Ascending aorta (tissue), 2 donors: ENCODE measurements around the gene CTSW. TPM values are rescaled to one million over a fixed set of nuclear protein-coding genes. Genes with fewer than 3 reads are reported as not detected.

Source experiments
- DNase-seq, 2 donors: peaks; one replicate each; pipeline ENCODE4 v3.0.0-alpha.2; 2019; ENCODE audit warnings: low spot score in 2 of 2
- H3K27ac ChIP-seq, 2 donors: fragments of 200-600 bp; sonication (generic); one replicate each; pipeline ENCODE4 v1.5.1; 2016 to 2017; ENCODE audit warnings: mild to moderate bottlenecking in 1 of 2
- H3K27me3 ChIP-seq: fragments of 200-600 bp; sonication (generic); one replicate; pipeline ENCODE4 v1.5.1; 2017
- H3K36me3 ChIP-seq, 2 donors: fragments of 200-600 bp; sonication (generic); one replicate each; pipeline ENCODE4 v1.5.1; 2016
- H3K4me1 ChIP-seq, 2 donors: fragments of 200-600 bp; sonication (generic); one replicate each; pipeline ENCODE4 v1.5.1; 2016 to 2017; ENCODE audit warnings: mild to moderate bottlenecking in 1 of 2
- H3K4me3 ChIP-seq, 2 donors: fragments of 200-600 bp; sonication (generic); one replicate each; pipeline ENCODE4 v1.5.1; 2016 to 2017; ENCODE audit warnings: mild to moderate bottlenecking in 1 of 2
- H3K9me3 ChIP-seq, 2 donors: fragments of 200-600 bp; sonication (generic); one replicate each; pipeline ENCODE4 v1.5.1; 2016
- intact Hi-C: fragments of 100-400 bp; cut with DNase I; formaldehyde crosslinking; loops from one replicate; pipeline ENCODE4 v1.15.1; 2023
- total RNA-seq: library from RNA; depleted of rRNA; stranded (reverse); fragments of >200 nt; gene quantifications from one replicate; pipeline ENCODE4 v1.1.0, GENCODE V29; 2016
- TF ChIP-seq, protein P1 (sequence below), 3 experiments: fragments of 200-600 bp in 2 of 3; fragments of 450-650 bp in 1 of 3; sonication (generic) in 2 of 3; IDR thresholded peaks; one replicate each; pipeline ENCODE4 v1.5.1; 2016 to 2019; ENCODE audit warnings: antibody characterized with exemption in 3 of 3, mild to moderate bottlenecking in 1 of 3, moderate library complexity in 1 of 3

The CTSW gene
- total RNA-seq, 1 donor from 2014 or later = not detected

DNA sequence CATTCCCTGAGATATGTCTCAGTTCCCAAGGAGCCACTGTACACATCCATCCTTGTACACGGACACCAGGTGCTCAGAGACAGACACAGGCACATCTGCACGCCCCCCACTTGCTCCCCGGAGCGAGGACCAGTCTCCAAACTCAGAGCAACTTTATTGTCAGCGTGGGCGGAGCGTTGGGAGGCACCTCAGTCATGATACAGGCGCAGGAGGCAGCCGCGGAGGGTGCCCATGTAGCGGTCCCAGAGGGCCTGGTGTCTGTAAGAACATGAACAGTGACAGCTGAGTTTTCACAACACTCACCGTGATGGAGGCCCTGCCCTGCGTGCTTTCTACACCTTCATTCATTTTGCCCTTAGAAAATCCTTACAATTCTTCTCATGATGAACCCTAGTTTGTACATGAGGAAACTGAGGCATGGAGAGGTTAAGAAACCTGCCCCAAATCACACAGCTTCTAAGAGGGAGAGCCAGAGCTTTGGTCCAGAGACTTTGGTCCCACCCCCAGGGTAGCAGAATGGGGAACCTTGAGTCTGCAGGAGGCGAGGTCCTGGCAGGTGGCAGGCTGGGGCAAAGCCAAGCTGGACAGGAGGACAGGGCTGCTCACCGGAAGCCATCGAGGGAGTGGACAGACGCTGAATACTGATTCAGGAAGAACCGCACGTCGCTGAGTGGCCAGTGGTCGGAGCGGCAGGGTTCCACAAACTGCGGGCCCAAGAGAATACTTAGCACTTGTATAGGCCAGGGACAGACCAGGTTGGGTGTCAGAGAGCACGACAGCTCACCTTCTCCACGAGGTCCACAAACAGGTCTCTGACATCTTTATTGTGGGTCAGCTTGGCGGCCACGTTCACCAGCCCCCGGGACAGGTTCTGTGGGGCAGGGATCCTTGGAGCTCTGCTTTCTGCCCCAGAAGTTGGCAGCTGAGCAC, 4.4 kb downstream of the CTSW start:
- no peak for DNase-seq
- H3K4me1 ChIP-seq = peaks cover 3 to 12% of the 10 kb centered on the region in 2 donors
- TF ChIP-seq, protein P1, sequence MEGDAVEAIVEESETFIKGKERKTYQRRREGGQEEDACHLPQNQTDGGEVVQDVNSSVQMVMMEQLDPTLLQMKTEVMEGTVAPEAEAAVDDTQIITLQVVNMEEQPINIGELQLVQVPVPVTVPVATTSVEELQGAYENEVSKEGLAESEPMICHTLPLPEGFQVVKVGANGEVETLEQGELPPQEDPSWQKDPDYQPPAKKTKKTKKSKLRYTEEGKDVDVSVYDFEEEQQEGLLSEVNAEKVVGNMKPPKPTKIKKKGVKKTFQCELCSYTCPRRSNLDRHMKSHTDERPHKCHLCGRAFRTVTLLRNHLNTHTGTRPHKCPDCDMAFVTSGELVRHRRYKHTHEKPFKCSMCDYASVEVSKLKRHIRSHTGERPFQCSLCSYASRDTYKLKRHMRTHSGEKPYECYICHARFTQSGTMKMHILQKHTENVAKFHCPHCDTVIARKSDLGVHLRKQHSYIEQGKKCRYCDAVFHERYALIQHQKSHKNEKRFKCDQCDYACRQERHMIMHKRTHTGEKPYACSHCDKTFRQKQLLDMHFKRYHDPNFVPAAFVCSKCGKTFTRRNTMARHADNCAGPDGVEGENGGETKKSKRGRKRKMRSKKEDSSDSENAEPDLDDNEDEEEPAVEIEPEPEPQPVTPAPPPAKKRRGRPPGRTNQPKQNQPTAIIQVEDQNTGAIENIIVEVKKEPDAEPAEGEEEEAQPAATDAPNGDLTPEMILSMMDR (IDR thresholded peaks at IDR 0.05) = no peak
- no peaks in the 10 kb centered on the region for H3K27me3 ChIP-seq
- peak overlapping the region in 1 of 2 donors; percentile 37 for H3K27ac ChIP-seq
- H3K9me3 ChIP-seq = no peaks in the 10 kb centered on the region
- H3K4me3 ChIP-seq = no peak overlapping the region
- peaks cover 20 to 41% of the 10 kb centered on the region in 2 donors for H3K36me3 ChIP-seq
- intact Hi-C loops = loop anchor here (1.0 kb wide), 2 partner anchors 77 to 105 kb away; partner anchors contain the start of gene SART1

DNA sequence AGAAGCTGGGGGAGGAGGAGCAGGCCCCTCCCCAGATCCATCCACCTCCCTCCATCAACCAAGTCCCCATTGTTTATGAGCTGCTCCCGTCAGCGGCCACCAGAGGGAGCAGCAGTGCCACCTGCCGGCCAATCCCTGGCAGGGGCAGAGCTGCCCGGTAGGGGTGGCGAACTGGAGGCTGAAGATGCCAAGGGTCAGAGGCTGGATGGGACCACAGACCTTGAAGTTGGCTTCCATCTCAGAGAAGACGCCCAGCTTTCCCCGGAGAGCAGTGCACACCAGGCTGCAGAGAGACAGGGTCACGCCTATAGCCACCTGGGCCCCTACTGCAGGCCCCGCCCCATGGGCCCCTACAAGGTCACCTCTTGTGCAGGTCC, 5.1 kb downstream of the CTSW start:
- peaks cover 20 to 41% of the 10 kb centered on the region in 2 donors for H3K36me3 ChIP-seq
- H3K27me3 ChIP-seq = no peaks in the 10 kb centered on the region
- intact Hi-C loops = loop anchor here (1.0 to 5.0 kb wide), 4 partner anchors 77 to 183 kb away; partner anchors contain the start of genes BANF1, EIF1AD and SART1
- H3K9me3 ChIP-seq = no peaks in the 10 kb centered on the region
- peak overlapping the region; percentile 3 to 37 for H3K27ac ChIP-seq
- H3K4me1 ChIP-seq = peaks cover 5 to 12% of the 10 kb centered on the region in 2 donors
- TF ChIP-seq, protein P1 (IDR thresholded peaks at IDR 0.05) = peak; percentile 97 to 99 (median 98)
- H3K4me3 ChIP-seq = no peak overlapping the region
- DNase-seq = peak in 1 of 2 donors; percentile 87

DNA sequence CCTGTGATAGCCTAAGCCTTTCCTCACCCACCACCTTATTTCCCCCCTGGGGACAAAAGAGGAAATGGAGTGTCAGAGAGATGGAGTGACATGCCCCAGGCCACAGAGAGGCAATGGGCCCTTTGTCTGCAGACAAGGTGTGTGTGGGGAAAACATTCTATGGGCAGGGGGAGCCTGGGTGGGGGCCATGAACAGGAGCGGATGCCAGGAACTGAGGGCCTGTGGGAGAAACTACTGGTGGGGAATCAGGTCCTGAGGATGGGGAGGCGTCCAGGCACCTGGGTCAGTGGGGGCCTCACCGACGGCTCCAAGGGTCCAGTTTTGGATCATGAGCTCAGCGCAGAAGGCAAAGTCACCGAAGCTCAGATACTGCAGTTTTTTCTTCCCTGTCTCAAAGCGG, 5.6 kb downstream of the CTSW start:
- peaks cover 20 to 41% of the 10 kb centered on the region in 2 donors for H3K36me3 ChIP-seq
- no peak overlapping the region for H3K4me3 ChIP-seq
- TF ChIP-seq, protein P1 (IDR thresholded peaks at IDR 0.05) = no peak
- H3K27ac ChIP-seq = peak overlapping the region; percentile 3 to 37
- H3K9me3 ChIP-seq = no peaks in the 10 kb centered on the region
- H3K4me1 ChIP-seq = peaks cover 10 to 12% of the 10 kb centered on the region in 2 donors
- DNase-seq = no peak
- intact Hi-C loops = loop anchor here (5.0 kb wide), 2 partner anchors 117 to 182 kb away; partner anchors contain the start of genes BANF1 and EIF1AD
- H3K27me3 ChIP-seq = no peaks in the 10 kb centered on the region

DNA sequence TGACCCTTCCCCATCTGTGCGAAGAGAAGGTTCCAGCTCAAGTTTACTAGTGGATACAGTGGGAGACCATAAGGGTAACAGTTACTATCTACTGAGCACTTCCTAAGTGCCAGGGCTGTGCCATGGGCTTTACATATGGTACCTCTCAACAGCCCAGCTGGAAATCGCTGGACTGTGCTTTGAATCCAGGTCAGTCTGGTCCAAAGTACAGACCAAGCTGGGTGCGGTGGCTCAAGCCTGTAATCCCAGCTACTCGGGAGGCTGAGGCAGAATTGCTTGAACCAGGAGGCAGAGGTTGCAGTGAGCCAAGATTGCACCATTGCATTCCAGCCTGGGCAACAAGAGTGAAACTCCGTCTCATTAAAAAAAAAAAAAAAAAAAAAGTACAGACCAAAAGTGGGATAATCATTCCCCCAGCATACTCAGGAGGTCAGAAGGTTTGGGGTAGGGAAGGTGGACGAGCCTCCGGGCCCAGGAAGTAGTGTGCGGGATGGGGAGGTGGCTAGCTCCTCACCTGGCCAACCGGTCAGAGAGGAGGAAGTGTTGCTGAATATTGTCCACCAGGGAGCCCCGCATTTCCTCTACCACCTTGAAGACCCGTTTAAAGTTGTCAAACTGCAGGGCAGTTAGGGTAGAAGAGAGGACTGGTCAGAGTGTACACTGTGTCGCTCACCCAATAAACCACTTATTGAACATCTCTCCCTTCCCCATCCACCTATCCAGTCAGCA, 6.3 kb downstream of the CTSW start:
- Histone ChIP-seq H3K4me3 (no peak overlapping the region), H3K36me3 (peaks cover 20 to 41% of the 10 kb centered on the region in 2 donors), H3K9me3 (no peaks in the 10 kb centered on the region), H3K27me3 (no peaks in the 10 kb centered on the region), H3K4me1 (peaks cover 10 to 12% of the 10 kb centered on the region in 2 donors), H3K27ac (peak overlapping the region in 1 of 2 donors; percentile 3)
- TF ChIP-seq, protein P1 (IDR thresholded peaks at IDR 0.05) = no peak
- no peak for DNase-seq
- intact Hi-C loops = loop anchor here (5.0 kb wide), 2 partner anchors 116 to 181 kb away; partner anchors contain the start of genes BANF1 and EIF1AD
